ENCODE results near the gene SLC35F2. TPM values are rescaled to one million over a fixed set of nuclear protein-coding genes. Genes with fewer than 3 reads are reported as not detected.

The SLC35F2 gene
- polyA plus RNA-seq, 1 donor from 2014 or later = 0.59 TPM

DNA sequence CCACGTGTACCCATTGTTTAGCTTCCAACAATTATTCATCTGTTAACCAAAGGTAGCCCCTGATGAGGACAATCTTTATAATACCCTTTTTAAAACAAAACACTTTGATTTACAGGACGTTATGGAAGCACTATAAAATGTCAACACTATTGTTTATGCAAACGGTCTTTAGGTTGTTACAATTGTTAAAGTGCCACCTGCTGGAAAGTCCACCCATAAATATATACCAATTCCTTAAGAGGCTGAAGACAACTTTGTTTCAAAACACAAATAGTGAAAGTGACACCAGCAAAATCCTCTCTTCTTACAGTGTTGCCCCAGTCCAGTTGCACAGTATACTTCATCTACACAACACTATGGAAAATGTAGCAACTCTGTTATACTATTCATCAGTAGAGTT, 77.8 kb downstream of the SLC35F2 start (continued):
- TF ChIP-seq, protein P1, sequence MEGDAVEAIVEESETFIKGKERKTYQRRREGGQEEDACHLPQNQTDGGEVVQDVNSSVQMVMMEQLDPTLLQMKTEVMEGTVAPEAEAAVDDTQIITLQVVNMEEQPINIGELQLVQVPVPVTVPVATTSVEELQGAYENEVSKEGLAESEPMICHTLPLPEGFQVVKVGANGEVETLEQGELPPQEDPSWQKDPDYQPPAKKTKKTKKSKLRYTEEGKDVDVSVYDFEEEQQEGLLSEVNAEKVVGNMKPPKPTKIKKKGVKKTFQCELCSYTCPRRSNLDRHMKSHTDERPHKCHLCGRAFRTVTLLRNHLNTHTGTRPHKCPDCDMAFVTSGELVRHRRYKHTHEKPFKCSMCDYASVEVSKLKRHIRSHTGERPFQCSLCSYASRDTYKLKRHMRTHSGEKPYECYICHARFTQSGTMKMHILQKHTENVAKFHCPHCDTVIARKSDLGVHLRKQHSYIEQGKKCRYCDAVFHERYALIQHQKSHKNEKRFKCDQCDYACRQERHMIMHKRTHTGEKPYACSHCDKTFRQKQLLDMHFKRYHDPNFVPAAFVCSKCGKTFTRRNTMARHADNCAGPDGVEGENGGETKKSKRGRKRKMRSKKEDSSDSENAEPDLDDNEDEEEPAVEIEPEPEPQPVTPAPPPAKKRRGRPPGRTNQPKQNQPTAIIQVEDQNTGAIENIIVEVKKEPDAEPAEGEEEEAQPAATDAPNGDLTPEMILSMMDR (IDR thresholded peaks at IDR 0.05; ENCODE audit: poor library complexity, severe bottlenecking) = no peak

DNA sequence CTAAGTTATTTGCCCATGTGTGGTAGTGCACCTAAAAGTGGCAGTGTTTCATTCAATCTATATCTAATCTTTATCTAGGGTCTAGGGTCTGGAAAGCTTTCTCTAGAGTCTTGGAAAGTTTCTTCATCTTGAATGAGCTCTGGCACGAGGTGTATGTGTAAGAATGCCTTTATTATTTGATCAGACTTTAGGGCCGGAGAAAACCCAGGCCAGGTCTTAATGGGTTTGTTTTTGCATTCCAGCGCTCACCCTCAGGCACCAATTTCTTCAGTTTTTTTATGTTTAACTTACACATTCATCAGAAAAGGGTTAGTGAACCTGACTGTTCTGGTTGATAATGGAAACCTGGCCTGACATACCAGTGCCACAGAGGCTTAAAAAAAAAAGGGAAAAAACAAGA, 78.5 kb downstream of the SLC35F2 start:
- Histone ChIP-seq H4K20me1 (ENCODE audit: insufficient read depth) (no peaks in the 10 kb centered on the region), H3K79me2 (replicated peaks; ENCODE audit: insufficient read depth, low read length) (no peaks in the 10 kb centered on the region), H3K27me3 (ENCODE audit: insufficient read depth, low read depth, low read length) (no peaks in the 10 kb centered on the region), H3K4me2 (ENCODE audit: low read length) (no peak overlapping the region), H3F3A (ENCODE audit: insufficient read depth, low read length, poor library complexity, severe bottlenecking) (no peaks in the 10 kb centered on the region), H3K9me2 (ENCODE audit: insufficient read depth, low read length) (no peaks in the 10 kb centered on the region), H3K9me3 (ENCODE audit: low read length) (no peaks in the 10 kb centered on the region), H3K4me3 (ENCODE audit: low read length) (no peak overlapping the region), H3K36me3 (ENCODE audit: insufficient read depth, low read length) (no peaks in the 10 kb centered on the region), H3K9ac (ENCODE audit: low read length) (no peak overlapping the region), H3K27ac (ENCODE audit: low read length) (no peak overlapping the region), H2AFZ (ENCODE audit: low read depth, low read length) (no peak overlapping the region)
- no peak for TF ChIP-seq SMC3 (conservative IDR thresholded peaks at IDR 0.05; ENCODE audit: poor library complexity)
- TF ChIP-seq, protein P1 (IDR thresholded peaks at IDR 0.05; ENCODE audit: poor library complexity, severe bottlenecking) = no peak
- TF ChIP-seq EZH2 (IDR thresholded peaks at IDR 0.05; ENCODE audit: borderline replicate concordance, insufficient read depth, low read length, poor library complexity, severe bottlenecking) = no peak
- TF ChIP-seq MXI1 (conservative IDR thresholded peaks at IDR 0.05; ENCODE audit: poor library complexity, severe bottlenecking) = no peak
- TF ChIP-seq, protein P2, sequence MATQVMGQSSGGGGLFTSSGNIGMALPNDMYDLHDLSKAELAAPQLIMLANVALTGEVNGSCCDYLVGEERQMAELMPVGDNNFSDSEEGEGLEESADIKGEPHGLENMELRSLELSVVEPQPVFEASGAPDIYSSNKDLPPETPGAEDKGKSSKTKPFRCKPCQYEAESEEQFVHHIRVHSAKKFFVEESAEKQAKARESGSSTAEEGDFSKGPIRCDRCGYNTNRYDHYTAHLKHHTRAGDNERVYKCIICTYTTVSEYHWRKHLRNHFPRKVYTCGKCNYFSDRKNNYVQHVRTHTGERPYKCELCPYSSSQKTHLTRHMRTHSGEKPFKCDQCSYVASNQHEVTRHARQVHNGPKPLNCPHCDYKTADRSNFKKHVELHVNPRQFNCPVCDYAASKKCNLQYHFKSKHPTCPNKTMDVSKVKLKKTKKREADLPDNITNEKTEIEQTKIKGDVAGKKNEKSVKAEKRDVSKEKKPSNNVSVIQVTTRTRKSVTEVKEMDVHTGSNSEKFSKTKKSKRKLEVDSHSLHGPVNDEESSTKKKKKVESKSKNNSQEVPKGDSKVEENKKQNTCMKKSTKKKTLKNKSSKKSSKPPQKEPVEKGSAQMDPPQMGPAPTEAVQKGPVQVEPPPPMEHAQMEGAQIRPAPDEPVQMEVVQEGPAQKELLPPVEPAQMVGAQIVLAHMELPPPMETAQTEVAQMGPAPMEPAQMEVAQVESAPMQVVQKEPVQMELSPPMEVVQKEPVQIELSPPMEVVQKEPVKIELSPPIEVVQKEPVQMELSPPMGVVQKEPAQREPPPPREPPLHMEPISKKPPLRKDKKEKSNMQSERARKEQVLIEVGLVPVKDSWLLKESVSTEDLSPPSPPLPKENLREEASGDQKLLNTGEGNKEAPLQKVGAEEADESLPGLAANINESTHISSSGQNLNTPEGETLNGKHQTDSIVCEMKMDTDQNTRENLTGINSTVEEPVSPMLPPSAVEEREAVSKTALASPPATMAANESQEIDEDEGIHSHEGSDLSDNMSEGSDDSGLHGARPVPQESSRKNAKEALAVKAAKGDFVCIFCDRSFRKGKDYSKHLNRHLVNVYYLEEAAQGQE (IDR thresholded peaks at IDR 0.05; ENCODE audit: borderline replicate concordance) = no peak
- TF ChIP-seq RAD21 (conservative IDR thresholded peaks at IDR 0.05) = no peak
- no peak for TF ChIP-seq EP300 (conservative IDR thresholded peaks at IDR 0.05; ENCODE audit: poor library complexity, severe bottlenecking)
- no peak for TF ChIP-seq TAF1 (IDR thresholded peaks at IDR 0.05; ENCODE audit: low read depth)
- TF ChIP-seq POLR2AphosphoS5 (IDR thresholded peaks at IDR 0.05) = no peak
